Stimulated activated CD4-positive, alpha-beta T cell treated with anti-CD3 and anti-CD28 coated beads, Interleukin-12 subunit alpha, Interleukin-12 subunit beta, amount 100 ng/mL, for 48 hours (primary cell): ENCODE measurements around the gene CCNQ.

Source experiments
- DNase-seq, 3 donors: peaks; one replicate each; pipeline ENCODE4 v3.0.0-alpha.2; 2020; ENCODE audit warnings: low read depth in 2 of 3, low spot score in 1 of 3

Gene CCNQ

GRCh38 chrX:153599192-153600031 is 473 bp upstream of the CCNQ start:
- DNase-seq: peak; percentile 64 to 81 (median 74)

GRCh38 chrX:153596981-153597750 is 1.8 kb downstream of the CCNQ start:
- no peak for DNase-seq

GRCh38 chrX:153595859-153596857 is 2.8 kb downstream of the CCNQ start:
- DNase-seq: no peak

- no peak for DNase-seq
Measured at GRCh38 chrX:153595387-153595786, 3.6 kb downstream of the CCNQ start.

- DNase-seq: no peak
Measured at GRCh38 chrX:153593811-153594500, 5.0 kb downstream of the CCNQ start.

- DNase-seq: no peak
Measured at GRCh38 chrX:153592966-153593688, 5.8 kb downstream of the CCNQ start.

GRCh38 chrX:153592091-153592833 is 6.7 kb downstream of the CCNQ start:
- DNase-seq: no peak

- DNase-seq: no peak
Measured at GRCh38 chrX:153590961-153591956, 7.7 kb downstream of the CCNQ start.

- no peak for DNase-seq
Measured at GRCh38 chrX:153588782-153589446, 10.0 kb downstream of the CCNQ start.

- no peak for DNase-seq
Measured at GRCh38 chrX:153588021-153588781, 10.7 kb downstream of the CCNQ start.

GRCh38 chrX:153587342-153587741 is 11.6 kb downstream of the CCNQ start:
- no peak for DNase-seq

- no peak for DNase-seq
Measured at GRCh38 chrX:153585827-153586226, 13.1 kb downstream of the CCNQ start.

GRCh38 chrX:153583433-153583832 is 15.5 kb downstream of the CCNQ start:
- DNase-seq: no peak

- DNase-seq: peak; percentile 26 to 47 (median 36)
Measured at GRCh38 chrX:153582896-153583295, 16.0 kb downstream of the CCNQ start.

GRCh38 chrX:153580700-153581386 is 18.1 kb downstream of the CCNQ start:
- no peak for DNase-seq

- DNase-seq: no peak
Measured at GRCh38 chrX:153578889-153579288, 20.1 kb downstream of the CCNQ start.
